ENCODE measurements around the gene BACE2.

- TF ChIP-seq CTCF (conservative IDR thresholded peaks at IDR 0.05; ENCODE audit: low read length) (no peak), EZH2phosphoT487 (IDR thresholded peaks at IDR 0.05; ENCODE audit: borderline replicate concordance, low read depth, low read length) (no peak)
Measured at GRCh38 chr21:41326414-41327080, 158.6 kb downstream of the BACE2 start.

Measured in OCI-LY7 (cell line).